NCI-H446 treated with DMSO at 0.1 percent for 48 hours (cell line): ENCODE measurements around the gene C5orf47.

Experiments used
- DNase-seq: peaks from one replicate; lab custom pipeline; 2025; lab: John Stamatoyannopoulos, UW

Gene C5orf47

GRCh38 chr5:173988554-173989431 lies at the start of gene C5orf47:
Gene C5orf47 (plus strand): TSS chr5:173989170. CDS start chr5:173989264, 94 bp downstream.
- DNase-seq, result no peak

GRCh38 chr5:173940269-173940668 lies 48.7 kb upstream of the C5orf47 start:
- DNase-seq, result no peak

- no peak for DNase-seq
Observed at GRCh38 chr5:173941102-173941501, 47.9 kb upstream of the C5orf47 start.

- DNase-seq, result no peak
Observed at GRCh38 chr5:173941758-173942401, 47.1 kb upstream of the C5orf47 start.

- no peak for DNase-seq
Observed at GRCh38 chr5:173944511-173944910, 44.5 kb upstream of the C5orf47 start.

- no peak for DNase-seq
Observed at GRCh38 chr5:173945160-173945559, 43.8 kb upstream of the C5orf47 start.

GRCh38 chr5:173946323-173946722 lies 42.6 kb upstream of the C5orf47 start:
- no peak for DNase-seq

GRCh38 chr5:173950829-173951228 lies 38.1 kb upstream of the C5orf47 start:
- no peak for DNase-seq

GRCh38 chr5:173953528-173954090 lies 35.4 kb upstream of the C5orf47 start:
- DNase-seq, result no peak

- DNase-seq, result no peak
Observed at GRCh38 chr5:173954671-173955521, 34.1 kb upstream of the C5orf47 start.

- no peak for DNase-seq
Observed at GRCh38 chr5:173960986-173961385, 28.0 kb upstream of the C5orf47 start.

- DNase-seq, result no peak
Observed at GRCh38 chr5:173961418-173961817, 27.6 kb upstream of the C5orf47 start.

- DNase-seq, result no peak
Observed at GRCh38 chr5:173962436-173962972, 26.5 kb upstream of the C5orf47 start.

- no peak for DNase-seq
Observed at GRCh38 chr5:173963182-173963838, 25.7 kb upstream of the C5orf47 start.

- DNase-seq, result no peak
Observed at GRCh38 chr5:173963867-173964441, 25.0 kb upstream of the C5orf47 start.

GRCh38 chr5:173964506-173964905 lies 24.5 kb upstream of the C5orf47 start:
- no peak for DNase-seq

GRCh38 chr5:173967241-173967640 lies 21.7 kb upstream of the C5orf47 start:
- no peak for DNase-seq

GRCh38 chr5:173968154-173968797 lies 20.7 kb upstream of the C5orf47 start:
- no peak for DNase-seq

GRCh38 chr5:173969167-173970049 lies 19.6 kb upstream of the C5orf47 start:
- DNase-seq, result no peak
